Prostate gland (tissue), 2 donors: ENCODE data around the gene SLC6A20.

Source experiments
- POLR2A ChIP-seq: fragments of 450-650 bp; IDR thresholded peaks from one replicate; pipeline ENCODE4 v1.6.1; 2016; ENCODE audit warnings: antibody characterized with exemption, mild to moderate bottlenecking
- POLR2AphosphoS5 ChIP-seq: sonication (generic); formaldehyde crosslinking; IDR thresholded peaks from one replicate; pipeline ENCODE4 v1.6.1; 2017; ENCODE audit warnings: antibody characterized with exemption
- TF ChIP-seq, protein P1 (sequence below), 4 experiments: fragments of 200-600 bp in 2 of 4; fragments of 450-650 bp in 2 of 4; sonication (generic) in 2 of 4; IDR thresholded peaks; 1 replicate in 3 of 4; 2 replicates in 1 of 4; pipeline ENCODE4 v1.5.1; 2016 to 2019; ENCODE audit warnings: antibody characterized with exemption in 4 of 4, mild to moderate bottlenecking in 2 of 4, moderate library complexity in 2 of 4

DNA sequence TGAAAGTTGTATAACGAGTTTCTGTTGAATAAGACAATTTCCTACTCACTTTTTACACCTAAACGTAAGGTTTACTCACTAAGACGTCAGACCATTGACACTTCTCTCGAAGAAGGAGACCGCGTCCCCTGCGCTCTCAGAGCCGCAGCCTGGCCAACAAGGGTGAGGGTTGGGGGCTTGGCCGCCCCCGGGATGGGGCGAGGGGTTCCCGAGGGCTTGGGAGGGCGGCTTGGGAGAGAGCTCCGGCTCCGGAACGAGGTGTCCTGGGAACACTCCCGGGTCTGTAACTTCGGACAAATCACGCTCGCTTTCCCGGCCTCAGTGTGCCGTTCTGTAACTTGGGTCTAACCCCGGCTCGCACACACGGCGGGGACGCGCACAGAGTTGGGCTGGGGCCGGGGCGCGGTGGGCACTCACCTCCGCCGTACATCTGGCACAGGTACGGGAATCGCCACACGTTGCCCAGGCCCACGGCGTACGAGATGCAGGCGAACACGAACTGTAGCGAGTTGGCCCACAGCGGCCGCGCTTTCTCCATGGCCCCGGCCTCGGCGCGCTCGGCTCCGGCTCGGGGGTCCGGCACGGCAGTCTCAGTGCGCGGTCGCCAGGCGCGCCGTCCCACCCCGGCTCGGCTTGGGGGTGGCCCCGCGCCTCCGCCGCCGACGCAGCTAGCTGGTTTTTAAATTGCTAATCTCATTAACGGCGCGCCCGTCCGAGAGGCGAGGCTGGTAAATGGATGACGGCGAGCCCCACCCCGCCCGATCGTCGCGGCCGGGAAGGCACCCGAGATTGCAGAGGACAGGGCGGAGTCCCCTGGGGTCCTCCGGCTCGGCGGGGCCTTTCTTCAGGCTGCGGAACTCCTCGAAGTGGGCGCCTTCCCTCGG lies at the start of gene SLC6A20:
- TF ChIP-seq, protein P1, sequence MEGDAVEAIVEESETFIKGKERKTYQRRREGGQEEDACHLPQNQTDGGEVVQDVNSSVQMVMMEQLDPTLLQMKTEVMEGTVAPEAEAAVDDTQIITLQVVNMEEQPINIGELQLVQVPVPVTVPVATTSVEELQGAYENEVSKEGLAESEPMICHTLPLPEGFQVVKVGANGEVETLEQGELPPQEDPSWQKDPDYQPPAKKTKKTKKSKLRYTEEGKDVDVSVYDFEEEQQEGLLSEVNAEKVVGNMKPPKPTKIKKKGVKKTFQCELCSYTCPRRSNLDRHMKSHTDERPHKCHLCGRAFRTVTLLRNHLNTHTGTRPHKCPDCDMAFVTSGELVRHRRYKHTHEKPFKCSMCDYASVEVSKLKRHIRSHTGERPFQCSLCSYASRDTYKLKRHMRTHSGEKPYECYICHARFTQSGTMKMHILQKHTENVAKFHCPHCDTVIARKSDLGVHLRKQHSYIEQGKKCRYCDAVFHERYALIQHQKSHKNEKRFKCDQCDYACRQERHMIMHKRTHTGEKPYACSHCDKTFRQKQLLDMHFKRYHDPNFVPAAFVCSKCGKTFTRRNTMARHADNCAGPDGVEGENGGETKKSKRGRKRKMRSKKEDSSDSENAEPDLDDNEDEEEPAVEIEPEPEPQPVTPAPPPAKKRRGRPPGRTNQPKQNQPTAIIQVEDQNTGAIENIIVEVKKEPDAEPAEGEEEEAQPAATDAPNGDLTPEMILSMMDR (IDR thresholded peaks at IDR 0.05) = no peak
- TF ChIP-seq POLR2A (no peak), POLR2AphosphoS5 (no peak)
